Uterine smooth muscle cell (primary cell): ENCODE measurements around the gene HIVEP1. TPM values are rescaled to one million over a fixed set of nuclear protein-coding genes. Genes with fewer than 3 reads are reported as not detected.

Experiments used
- total RNA-seq: library from RNA; depleted of rRNA; stranded (reverse); fragments of >200 nt; gene quantifications from 2 replicates; pipeline ENCODE4 v1.2.3, GENCODE V29; 2014

The HIVEP1 gene
- total RNA-seq = 8.7 and 13.0 TPM in 2 replicates

DNA sequence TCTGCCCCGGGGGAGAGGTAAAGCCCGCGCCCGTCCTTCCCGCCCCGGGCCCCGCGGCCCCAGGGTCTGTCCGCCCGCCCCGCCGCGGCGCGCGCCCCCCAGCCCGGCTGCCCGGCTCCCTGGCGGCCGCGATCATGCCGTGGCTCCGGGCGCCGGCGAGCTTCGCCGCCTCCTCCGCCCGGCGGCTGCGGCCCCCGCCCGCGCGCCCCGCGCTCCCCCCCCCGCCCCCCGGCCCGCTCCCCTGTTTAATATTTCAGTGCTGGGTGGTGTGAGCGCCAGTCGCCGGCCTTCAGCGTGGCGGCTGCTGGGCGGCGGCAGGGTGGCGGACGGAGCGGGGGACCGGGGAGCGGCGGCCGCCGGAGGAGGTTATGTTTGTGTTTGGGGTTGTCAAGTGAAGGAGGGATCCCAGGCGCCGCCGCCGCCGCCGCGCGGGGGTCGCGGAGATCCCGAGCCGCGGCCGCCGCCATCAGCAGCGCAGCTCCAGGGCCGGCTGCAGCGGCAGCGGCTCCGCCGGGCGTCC, at the start of gene HIVEP1:
Gene HIVEP1, plus strand, starts transcription at position 275 of the 520 bp plus-strand sequence. CDS start 3,317 bp downstream, outside the sequence.

Other genes with a start within 250 kb of the HIVEP1 start
- gene ADTRP, start 233.5 kb upstream of the HIVEP1 start, total RNA-seq = 6.4 and 6.9 TPM in 2 replicates